Measurements from ENCODE around the gene PFN3. TPM values are rescaled to one million over a fixed set of nuclear protein-coding genes. Genes with fewer than 3 reads are reported as not detected.

The PFN3 gene
- total and polyA plus RNA-seq, 7 donors = not detected

- no peaks in the 10 kb centered on the region for H3K9me3 ChIP-seq
- H3K4me3 ChIP-seq = no peak overlapping the region
- H3K27me3 ChIP-seq (ENCODE audit: insufficient read depth in 3 of 3, low read length in 2 of 3) = no peaks in the 10 kb centered on the region
- H3K4me1 ChIP-seq = no peaks in the 10 kb centered on the region
- H3K36me3 ChIP-seq (ENCODE audit: insufficient read depth in 1 of 2, low read depth in 1 of 2) = peaks cover 0 to 55% of the 10 kb centered on the region in 2 donors
- no peak for TF ChIP-seq CTCF (IDR thresholded peaks at IDR 0.05)
- 78 to 85% (median 79%) methylated on average over 24 of the region's 24 CpGs for WGBS, 3 donors
- ATAC-seq = no peak
- intact Hi-C loops (cut with DNase I) = no loop called here
- no peak for DNase-seq
- no peak overlapping the region for H3K27ac ChIP-seq
Measured at GRCh38 chr5:177440211-177440989, 39.9 kb upstream of the PFN3 start.

DNA sequence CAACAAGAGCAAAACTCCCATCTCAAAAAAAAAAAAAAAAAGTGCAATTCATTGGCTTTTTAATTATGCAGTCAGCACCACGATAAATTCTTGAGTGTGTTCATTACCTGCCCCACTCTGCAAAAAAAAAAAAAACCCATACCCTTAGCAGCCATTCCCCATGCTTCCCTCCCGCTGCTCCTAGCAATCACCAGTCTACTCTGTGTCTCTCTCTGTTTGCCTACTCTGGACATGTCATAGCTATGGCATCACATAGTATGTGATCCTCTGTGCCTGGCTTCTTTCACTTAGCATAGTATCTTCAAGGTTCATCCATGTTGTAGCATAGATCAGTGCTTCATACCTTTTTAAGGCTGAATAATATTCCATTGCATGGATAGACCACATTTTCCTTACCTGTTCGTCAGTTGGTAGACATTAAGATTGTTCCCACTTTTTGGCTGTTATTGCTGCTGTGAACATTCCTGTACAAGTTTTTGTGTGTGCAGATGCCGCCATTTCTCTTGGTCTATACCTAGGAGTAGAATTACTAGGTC lies 39.1 kb upstream of the PFN3 start:
- no peaks in the 10 kb centered on the region for H3K27me3 ChIP-seq (ENCODE audit: insufficient read depth in 3 of 3, low read length in 2 of 3)
- intact Hi-C loops (cut with DNase I) = no loop called here
- no peak overlapping the region for H3K27ac ChIP-seq
- WGBS, 3 donors = 95 to 97% (median 96%) methylated on average over 4 of the region's 4 CpGs
- peaks cover 0 to 63% of the 10 kb centered on the region in 2 donors for H3K36me3 ChIP-seq (ENCODE audit: insufficient read depth in 1 of 2, low read depth in 1 of 2)
- H3K9me3 ChIP-seq = no peaks in the 10 kb centered on the region
- H3K4me1 ChIP-seq = no peaks in the 10 kb centered on the region
- H3K4me3 ChIP-seq = no peak overlapping the region
- ATAC-seq = no peak
- TF ChIP-seq CTCF (IDR thresholded peaks at IDR 0.05) = no peak
- no peak for DNase-seq

GRCh38 chr5:177438468-177438867 lies 38.0 kb upstream of the PFN3 start:
- H3K9me3 ChIP-seq = no peaks in the 10 kb centered on the region
- no peak for TF ChIP-seq CTCF (IDR thresholded peaks at IDR 0.05)
- no peak for DNase-seq
- no peaks in the 10 kb centered on the region for H3K27me3 ChIP-seq (ENCODE audit: insufficient read depth in 3 of 3, low read length in 2 of 3)
- intact Hi-C loops (cut with DNase I) = no loop called here
- ATAC-seq = peak in 1 of 4 donors; percentile 23
- peaks cover 0 to 74% of the 10 kb centered on the region in 2 donors for H3K36me3 ChIP-seq (ENCODE audit: insufficient read depth in 1 of 2, low read depth in 1 of 2)
- 89 to 93% (median 93%) methylated on average over 10 of the region's 10 CpGs for WGBS, 3 donors
- no peak overlapping the region for H3K4me3 ChIP-seq
- no peaks in the 10 kb centered on the region for H3K4me1 ChIP-seq
- no peak overlapping the region for H3K27ac ChIP-seq

DNA sequence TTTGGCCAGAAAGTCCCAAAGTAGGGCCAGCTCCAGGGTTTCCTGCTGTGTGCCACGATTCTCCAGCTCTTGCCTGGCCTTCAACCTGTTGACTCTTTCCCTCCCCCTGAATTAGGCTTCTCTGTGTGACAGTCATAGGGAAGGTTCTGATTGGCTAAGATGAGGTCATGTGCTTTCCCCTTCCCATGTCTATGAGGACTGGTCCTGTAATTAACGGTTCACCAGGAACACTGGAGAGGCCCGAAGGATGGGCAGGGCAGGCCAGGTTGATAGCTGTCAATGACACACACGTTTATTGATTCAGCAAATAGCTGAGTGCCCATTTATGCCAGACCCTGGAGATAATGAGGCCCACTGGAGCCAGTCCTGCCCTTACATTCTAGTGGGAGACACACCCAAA lies 37.2 kb upstream of the PFN3 start:
- intact Hi-C loops (cut with DNase I) = no loop called here
- ATAC-seq = no peak
- Histone ChIP-seq H3K4me1 (peaks cover 2% of the 10 kb centered on the region), H3K9me3 (no peaks in the 10 kb centered on the region), H3K4me3 (no peak overlapping the region), H3K27me3 (ENCODE audit: insufficient read depth in 3 of 3, low read length in 2 of 3) (no peaks in the 10 kb centered on the region), H3K36me3 (ENCODE audit: insufficient read depth in 1 of 2, low read depth in 1 of 2) (peaks cover 0 to 82% of the 10 kb centered on the region in 2 donors), H3K27ac (no peak overlapping the region)
- no peak for TF ChIP-seq CTCF (IDR thresholded peaks at IDR 0.05)
- WGBS, 3 donors = 63 to 68% (median 65%) methylated on average over 4 of the region's 4 CpGs
- DNase-seq = no peak
